A673 (cell line): ENCODE data around the gene HMGCS2.

Experiments used
- EZH2 ChIP-seq: fragments of 200-600 bp; sonication (generic); IDR thresholded peaks from 2 replicates; pipeline ENCODE4 v1.6.1; 2017; ENCODE audit warnings: borderline replicate concordance, low read depth, mild to moderate bottlenecking, mixed read lengths, antibody characterized with exemption, low read length; ENCODE audit not compliant: poor library complexity, severe bottlenecking
- TF ChIP-seq, protein P1 (sequence below): fragments of 300-800, 200-600 bp; sonication (generic); conservative IDR thresholded peaks from 2 replicates; pipeline ENCODE4 v1.5.1; 2017; ENCODE audit warnings: low read depth, mild to moderate bottlenecking, antibody characterized with exemption, low read length, moderate library complexity, mixed read lengths

DNA sequence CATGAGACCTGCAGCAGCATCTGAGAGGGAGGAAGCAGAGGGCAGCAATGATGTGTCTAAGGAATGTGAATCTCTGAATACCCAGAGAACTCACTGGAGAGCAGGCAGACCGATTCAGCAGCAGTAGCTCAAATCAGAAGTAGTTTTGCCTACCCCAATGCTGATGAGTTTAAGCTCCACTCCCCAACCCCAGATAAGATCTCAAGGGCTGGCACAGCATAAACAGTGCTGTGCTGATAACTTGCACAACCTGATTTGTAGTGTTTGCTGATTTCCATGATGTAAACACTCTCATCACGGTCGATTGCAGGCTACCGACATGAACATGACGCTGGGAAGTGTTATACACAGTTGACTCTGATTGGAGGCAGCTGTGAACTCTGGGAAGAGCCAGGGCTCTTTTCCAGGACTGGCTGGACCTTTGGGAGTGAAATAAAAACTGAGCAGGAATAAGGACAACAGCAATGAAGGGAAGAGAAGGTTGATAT is 11.2 kb upstream of the HMGCS2 start:
- TF ChIP-seq EZH2, result no peak
- TF ChIP-seq, protein P1, sequence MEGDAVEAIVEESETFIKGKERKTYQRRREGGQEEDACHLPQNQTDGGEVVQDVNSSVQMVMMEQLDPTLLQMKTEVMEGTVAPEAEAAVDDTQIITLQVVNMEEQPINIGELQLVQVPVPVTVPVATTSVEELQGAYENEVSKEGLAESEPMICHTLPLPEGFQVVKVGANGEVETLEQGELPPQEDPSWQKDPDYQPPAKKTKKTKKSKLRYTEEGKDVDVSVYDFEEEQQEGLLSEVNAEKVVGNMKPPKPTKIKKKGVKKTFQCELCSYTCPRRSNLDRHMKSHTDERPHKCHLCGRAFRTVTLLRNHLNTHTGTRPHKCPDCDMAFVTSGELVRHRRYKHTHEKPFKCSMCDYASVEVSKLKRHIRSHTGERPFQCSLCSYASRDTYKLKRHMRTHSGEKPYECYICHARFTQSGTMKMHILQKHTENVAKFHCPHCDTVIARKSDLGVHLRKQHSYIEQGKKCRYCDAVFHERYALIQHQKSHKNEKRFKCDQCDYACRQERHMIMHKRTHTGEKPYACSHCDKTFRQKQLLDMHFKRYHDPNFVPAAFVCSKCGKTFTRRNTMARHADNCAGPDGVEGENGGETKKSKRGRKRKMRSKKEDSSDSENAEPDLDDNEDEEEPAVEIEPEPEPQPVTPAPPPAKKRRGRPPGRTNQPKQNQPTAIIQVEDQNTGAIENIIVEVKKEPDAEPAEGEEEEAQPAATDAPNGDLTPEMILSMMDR, result no peak
